HuH-7 (cell line): Measurements from ENCODE around the gene ZNF628.

Experiments used
- DNase-seq: peaks from one replicate; pipeline ENCODE4 v3.0.0; 2011; ENCODE audit warnings: low spot score

ZNF628 gene

DNA sequence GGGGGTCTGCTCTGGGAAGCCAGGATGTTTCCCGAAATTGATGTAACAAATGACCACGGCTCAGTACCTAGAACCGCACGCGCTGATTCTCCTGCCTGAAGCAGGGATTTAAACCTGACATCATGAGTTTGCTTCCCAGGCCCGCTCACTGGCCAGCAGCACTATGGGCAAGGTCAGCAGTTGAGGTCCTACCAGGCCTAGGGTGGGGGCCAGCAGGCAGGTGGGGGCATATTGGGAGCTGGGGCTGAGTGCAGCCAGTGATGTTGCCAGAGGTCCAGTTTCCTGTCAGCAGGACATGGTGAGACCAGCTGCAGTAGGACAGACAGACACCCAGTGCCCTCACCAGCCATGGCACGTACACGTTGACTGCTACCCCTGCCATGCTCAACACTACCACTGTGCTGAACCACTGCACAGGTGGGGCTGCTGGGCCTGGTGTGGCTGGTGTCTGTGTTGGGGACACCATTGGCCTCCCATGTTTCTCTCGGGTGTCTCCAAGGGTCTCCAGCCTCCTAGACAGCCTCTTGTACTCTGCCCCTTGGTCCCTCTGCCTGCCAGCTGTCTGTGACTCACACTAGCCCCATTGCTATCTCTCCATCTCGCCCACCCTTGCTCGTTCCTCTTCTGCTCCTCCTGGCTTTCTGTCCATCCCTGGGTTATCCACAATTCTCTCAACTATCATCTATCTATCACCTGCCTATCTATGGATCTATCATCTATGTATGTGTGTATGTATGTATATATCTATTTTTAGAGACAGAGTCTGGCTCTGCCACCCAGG, 10.8 kb upstream of the ZNF628 start:
- no peak for DNase-seq

DNA sequence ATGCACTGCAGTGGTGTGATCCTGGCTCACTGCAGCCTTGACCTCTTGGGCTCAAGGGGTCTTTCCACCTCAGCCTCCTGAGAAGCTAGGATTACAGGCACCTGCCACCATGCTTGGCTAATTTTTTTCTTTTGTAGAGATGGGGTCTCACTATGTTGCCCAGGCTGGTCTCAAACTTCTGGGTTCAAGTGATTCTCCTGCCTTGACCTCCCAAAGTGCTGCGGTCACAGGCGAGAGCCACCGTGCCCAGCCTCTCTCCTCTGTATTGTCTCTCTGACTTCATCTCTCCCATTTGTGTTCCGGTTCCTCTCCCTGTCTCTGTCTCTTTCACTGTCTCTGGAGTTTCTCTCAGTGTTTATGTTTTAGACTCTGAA, 10.2 kb upstream of the ZNF628 start:
- DNase-seq: no peak

DNA sequence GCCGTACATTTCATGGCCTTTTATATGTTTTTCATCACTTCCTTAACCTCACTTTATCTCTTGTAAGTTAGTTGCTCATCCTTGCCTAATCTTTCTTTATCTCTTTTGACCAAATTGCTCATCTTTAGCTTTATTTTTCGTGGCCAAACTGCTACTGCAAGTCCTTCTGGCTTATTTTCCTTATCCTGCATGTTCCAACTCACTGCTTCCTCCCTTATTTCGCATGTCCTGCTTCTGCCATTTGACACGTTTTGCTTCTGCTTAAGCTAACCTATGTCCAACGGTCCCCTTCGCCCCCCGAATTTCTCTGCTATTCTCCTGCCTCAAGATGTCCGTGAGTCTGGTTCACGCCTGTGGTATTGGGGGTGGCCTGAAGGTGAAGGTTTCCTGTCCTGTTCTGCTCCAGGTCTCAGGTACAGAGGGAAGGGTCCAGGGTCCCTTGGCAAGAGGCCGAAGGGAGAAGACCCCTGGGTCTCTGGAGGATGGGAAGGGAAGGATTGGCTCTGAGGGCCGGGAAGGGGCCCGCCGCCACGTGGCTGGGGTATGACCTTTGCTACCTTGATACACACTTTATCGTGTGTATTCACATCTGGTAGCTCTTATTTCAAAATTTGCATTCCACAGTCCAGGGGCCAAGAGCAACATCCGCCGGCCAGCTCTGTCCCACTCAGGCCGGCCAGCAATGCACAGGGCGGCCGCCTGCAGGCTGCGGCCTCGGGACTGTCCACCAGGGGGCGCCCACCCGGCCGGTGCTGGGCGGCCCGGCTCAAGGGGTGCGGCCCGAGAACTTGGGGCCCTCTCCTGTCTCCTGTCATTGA, 9.0 kb upstream of the ZNF628 start:
- DNase-seq: peak; percentile 76

DNA sequence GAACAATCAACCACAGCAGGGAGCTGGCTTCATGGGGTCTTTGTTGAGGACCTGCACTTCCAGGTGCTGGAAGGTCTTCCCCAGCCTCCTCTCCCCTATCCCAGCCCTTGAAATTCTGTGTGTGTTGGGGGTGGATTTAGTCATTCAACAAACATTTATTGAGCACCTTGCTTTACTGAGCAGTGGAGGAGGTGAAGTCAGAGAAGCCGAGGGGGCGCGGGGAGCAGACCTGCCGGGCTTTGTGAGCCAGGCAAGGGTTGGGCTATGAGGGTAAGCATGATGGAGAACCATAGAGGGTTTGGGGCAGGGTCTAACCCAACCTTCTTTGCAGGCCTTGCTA, 8.4 kb upstream of the ZNF628 start:
- no peak for DNase-seq

- DNase-seq: no peak
These were observed 5.2 kb upstream of the ZNF628 start for GRCh38 chr19:55471266-55471665.

GRCh38 chr19:55472463-55472862, 4.0 kb upstream of the ZNF628 start:
- no peak for DNase-seq

- DNase-seq: no peak
These were observed 3.0 kb upstream of the ZNF628 start for GRCh38 chr19:55473225-55474012.

- DNase-seq: no peak
These were observed 1.9 kb upstream of the ZNF628 start for GRCh38 chr19:55474269-55475265.

DNA sequence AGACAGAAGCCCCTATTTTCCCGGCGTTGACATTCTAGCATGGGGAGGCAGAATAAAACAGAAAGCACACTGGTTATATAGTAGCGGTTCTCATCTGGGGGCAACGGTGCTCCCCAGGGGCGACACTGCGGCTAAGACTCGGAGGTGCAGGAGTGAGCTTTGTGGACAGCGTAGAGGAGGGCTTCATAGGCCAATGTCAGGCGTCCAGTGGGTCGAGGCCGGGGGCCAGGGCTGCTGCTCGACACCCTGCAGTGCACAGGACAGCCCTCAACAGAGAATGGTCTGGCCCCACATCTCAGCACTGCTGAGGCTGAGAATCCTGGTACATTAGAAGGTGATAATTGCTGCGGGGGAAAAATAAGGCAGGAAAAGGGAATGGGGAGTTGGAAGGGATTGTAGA, 1.5 kb downstream of the ZNF628 start:
- no peak for DNase-seq

- no peak for DNase-seq
These were observed 1.9 kb downstream of the ZNF628 start for GRCh38 chr19:55478364-55478763.

DNA sequence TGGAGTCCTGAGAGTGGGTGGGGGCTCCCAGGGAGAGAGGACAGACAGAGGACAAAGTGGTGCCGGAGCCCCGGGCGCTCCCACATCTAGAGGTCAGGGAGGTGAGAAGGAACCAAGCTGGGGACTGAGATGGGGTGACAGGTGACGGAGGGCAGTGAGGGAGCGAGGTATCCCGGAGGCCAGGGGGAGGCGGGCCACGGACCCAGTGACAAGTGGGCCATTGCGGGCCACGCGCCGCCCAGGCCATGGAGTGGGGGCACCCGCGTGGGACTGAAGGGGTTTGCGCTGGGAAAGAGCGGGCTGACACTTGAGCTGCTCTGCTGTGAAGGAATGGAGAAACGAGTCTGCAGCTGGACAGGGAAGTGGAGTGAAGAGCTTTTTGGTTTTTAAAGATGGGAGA, 2.6 kb downstream of the ZNF628 start:
- DNase-seq: no peak

DNA sequence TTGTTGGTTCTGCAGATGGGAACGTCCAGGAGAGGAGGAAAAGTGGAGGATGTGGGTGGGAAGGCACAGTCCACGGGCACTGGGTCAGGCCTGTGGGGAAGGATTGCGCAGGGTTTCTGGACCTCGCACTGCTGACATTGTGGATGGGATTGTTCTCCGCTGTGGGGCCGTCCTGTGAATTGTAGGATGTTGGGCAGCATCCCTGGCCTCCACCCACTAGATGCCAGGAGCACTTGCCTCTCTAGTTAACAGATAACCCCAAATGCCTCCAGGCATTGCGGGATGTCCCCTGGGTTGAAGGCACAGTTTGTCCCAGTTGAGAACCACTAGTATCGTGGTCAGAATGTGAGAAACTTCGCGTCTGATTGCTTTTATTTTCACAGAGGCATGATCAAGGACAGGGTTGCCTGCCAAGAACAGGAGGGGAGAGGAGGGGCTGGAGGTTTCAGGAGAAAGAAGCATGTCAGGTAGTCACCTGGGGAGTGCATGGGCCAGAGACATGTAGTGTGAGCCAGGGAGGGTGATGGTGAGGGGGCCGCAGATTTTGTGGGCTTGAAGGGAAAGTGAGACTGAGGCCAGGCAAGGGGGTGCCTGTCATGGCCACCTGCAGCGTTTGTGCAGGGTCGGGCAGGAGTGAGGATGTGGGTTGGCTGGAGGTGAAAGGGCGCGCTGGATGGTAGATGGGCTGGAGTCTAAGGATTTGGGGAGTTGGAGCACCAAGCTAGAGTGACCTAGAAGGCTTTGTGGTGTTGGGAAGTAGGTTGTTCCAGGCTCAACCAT, 3.2 kb downstream of the ZNF628 start:
- no peak for DNase-seq

- no peak for DNase-seq
These were observed 4.9 kb downstream of the ZNF628 start for GRCh38 chr19:55481148-55481793.

DNA sequence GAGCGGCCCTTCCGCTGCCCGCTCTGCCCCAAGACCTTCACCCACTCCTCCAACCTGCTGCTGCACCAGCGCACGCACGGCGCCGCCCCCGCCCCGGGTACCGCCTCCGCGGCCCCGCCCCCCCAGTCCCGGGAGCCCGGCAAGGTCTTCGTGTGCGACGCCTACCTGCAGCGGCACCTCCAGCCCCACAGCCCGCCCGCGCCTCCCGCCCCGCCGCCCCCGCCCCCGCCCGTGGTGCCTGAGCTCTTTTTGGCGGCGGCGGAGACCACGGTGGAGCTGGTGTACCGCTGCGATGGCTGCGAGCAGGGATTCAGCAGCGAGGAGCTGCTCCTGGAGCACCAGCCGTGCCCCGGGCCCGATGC, 5.4 kb downstream of the ZNF628 start:
- no peak for DNase-seq

- DNase-seq: no peak
These were observed 5.9 kb downstream of the ZNF628 start for GRCh38 chr19:55482156-55482961.

DNA sequence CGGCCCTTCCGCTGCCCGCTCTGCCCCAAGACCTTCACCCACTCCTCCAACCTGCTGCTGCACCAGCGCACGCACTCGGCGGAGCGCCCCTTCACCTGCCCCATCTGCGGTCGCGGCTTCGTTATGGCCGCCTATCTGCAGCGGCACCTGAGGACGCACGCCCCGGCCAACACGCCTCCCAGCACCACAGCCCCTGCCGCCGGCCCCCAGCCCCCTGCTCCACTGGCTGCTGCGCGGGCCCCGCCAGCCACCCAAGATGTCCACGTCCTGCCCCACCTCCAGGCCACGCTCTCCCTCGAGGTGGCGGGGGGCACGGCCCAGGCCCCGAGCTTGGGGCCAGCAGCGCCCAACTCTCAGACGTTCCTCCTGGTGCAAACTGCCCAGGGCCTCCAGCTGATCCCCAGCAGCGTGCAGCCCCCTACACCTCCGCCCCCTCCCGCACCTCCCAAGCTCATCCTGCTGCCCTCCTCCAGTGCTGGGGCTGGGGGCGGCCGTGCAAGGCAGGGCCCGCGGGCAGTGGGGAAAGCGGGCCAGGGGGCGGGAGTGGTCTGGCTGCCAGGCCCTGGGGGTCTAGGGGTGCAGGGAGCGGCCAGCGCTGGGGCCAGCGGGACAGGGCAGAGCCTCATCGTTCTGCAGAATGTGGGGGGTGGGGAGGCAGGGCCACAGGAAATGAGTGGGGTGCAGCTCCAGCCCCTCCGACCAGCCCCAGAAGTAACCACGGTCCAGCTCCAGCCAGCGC, 6.7 kb downstream of the ZNF628 start:
- DNase-seq: no peak

DNA sequence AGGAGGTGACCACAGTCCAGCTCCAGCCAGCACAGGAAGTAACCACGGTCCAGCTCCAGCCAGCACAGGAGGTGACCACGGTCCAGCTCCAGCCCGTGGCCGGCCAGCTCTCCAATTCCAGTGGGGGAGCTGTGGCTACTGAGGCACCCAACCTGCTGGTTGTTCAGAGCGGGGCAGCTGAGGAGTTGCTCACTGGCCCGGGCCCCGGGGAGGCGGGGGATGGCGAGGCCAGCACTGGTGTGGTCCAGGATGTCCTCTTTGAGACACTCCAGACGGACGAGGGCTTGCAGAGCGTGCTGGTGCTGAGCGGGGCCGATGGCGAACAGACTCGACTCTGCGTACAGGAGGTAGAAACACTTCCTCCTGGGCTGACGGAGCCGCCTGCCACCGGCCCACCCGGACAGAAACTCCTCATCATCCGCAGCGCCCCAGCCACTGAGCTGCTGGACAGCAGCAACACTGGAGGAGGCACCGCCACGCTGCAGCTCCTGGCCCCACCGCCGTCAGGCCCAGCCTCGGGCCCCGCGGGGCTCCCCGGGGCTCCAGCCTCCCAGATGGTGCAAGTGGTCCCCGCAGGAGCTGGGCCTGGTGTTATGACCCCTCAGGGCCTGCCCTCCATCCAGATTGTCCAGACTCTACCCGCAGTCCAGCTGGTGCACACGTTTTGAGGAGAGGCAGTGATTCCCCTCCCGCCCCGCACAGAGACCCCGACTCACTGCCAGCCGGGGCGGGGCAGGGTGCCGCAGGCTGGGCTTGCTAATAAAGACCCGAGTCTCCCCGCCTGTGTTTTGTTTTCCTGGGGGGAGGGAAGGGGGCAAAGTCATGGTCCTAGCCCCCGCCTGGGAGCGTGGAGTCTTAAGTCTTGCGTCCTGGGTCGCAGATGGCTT, 7.5 kb downstream of the ZNF628 start:
- DNase-seq: no peak
